H9 (cell line): ENCODE measurements around the gene TRABD2B. TPM values are rescaled to one million over a fixed set of nuclear protein-coding genes. Genes with fewer than 3 reads are reported as not detected.
A peak's percentile ranks its signal among the peaks of the same experiment; 100 is the strongest.

ENCODE experiments used
- DNase-seq: peaks from one replicate; pipeline ENCODE4 v3.0.0-alpha.2; 2017
- H2AFZ ChIP-seq: one replicate; pipeline ENCODE4 v1.6.1; 2013; ENCODE audit warnings: mild to moderate bottlenecking, low read length, control low read depth, moderate library complexity
- H2AK5ac ChIP-seq: 2 replicates; pipeline ENCODE4 v1.6.1; 2013; ENCODE audit warnings: low read length, control low read depth, mixed read lengths; ENCODE audit not compliant: insufficient read length
- H2BK120ac ChIP-seq: one replicate; pipeline ENCODE4 v1.6.1; 2013; ENCODE audit warnings: low read depth, mild to moderate bottlenecking, low read length, control low read depth, inconsistent platforms; ENCODE audit not compliant: poor library complexity, severe bottlenecking
- H2BK12ac ChIP-seq: 2 replicates; pipeline ENCODE4 v1.6.1; 2013; ENCODE audit warnings: low read length, control low read depth, mixed read lengths, low read depth; ENCODE audit not compliant: insufficient read length
- H2BK15ac ChIP-seq: 2 replicates; pipeline ENCODE4 v1.6.1; 2013; ENCODE audit warnings: low read depth, low read length, control low read depth
- H2BK20ac ChIP-seq: one replicate; pipeline ENCODE4 v1.6.1; 2013; ENCODE audit warnings: low read depth, mild to moderate bottlenecking, low read length, control low read depth, inconsistent platforms; ENCODE audit not compliant: poor library complexity, severe bottlenecking
- H2BK5ac ChIP-seq: 2 replicates; pipeline ENCODE4 v1.6.1; 2013; ENCODE audit warnings: low read length, control low read depth, mixed read lengths; ENCODE audit not compliant: insufficient read length
- H3K14ac ChIP-seq: 2 replicates; pipeline ENCODE4 v1.6.1; 2013; ENCODE audit warnings: low read length, control low read depth; ENCODE audit not compliant: insufficient read depth
- H3K18ac ChIP-seq: 2 replicates; pipeline ENCODE4 v1.6.1; 2013; ENCODE audit warnings: low read depth, mild to moderate bottlenecking, mixed read lengths, low read length, control low read depth; ENCODE audit not compliant: insufficient read length
- H3K23ac ChIP-seq: 2 replicates; pipeline ENCODE4 v1.6.1; 2013; ENCODE audit warnings: low read length, control low read depth, mixed read lengths, low read depth; ENCODE audit not compliant: insufficient read length
- H3K23me2 ChIP-seq: 2 replicates; pipeline ENCODE4 v1.6.1; 2013; ENCODE audit warnings: low read depth, mild to moderate bottlenecking, mixed read lengths, low read length, control low read depth; ENCODE audit not compliant: insufficient read length, poor library complexity, severe bottlenecking
- H3K27ac ChIP-seq: 2 replicates; pipeline ENCODE4 v1.5.1; 2013; ENCODE audit warnings: low read length, control low read depth, mixed read lengths, low read depth; ENCODE audit not compliant: insufficient read length
- H3K27me3 ChIP-seq: 2 replicates; pipeline ENCODE4 v1.6.1; 2013; ENCODE audit warnings: low read length, control low read depth, inconsistent platforms; ENCODE audit not compliant: insufficient read depth
- H3K4ac ChIP-seq: 2 replicates; pipeline ENCODE4 v1.6.1; 2013; ENCODE audit warnings: low read depth, mild to moderate bottlenecking, control low read depth, inconsistent platforms, low read length, moderate library complexity
- H3K4me1 ChIP-seq: 2 replicates; pipeline ENCODE4 v1.6.1; 2013; ENCODE audit warnings: low read length, control low read depth, inconsistent platforms; ENCODE audit not compliant: insufficient read depth
- H3K4me2 ChIP-seq: 2 replicates; pipeline ENCODE4 v1.6.1; 2013; ENCODE audit warnings: low read length, control low read depth, mixed read lengths; ENCODE audit not compliant: insufficient read length, insufficient read depth
- H3K56ac ChIP-seq: 2 replicates; pipeline ENCODE4 v1.6.1; 2013; ENCODE audit warnings: low read depth, mild to moderate bottlenecking, mixed read lengths, low read length, control low read depth; ENCODE audit not compliant: insufficient read length
- H3K79me1 ChIP-seq: 2 replicates; pipeline ENCODE4 v1.6.1; 2013; ENCODE audit warnings: low read depth, mild to moderate bottlenecking, moderate library complexity, low read length, control low read depth, inconsistent platforms; ENCODE audit not compliant: insufficient read depth, poor library complexity, severe bottlenecking
- H3K79me2 ChIP-seq: 2 replicates; pipeline ENCODE4 v1.6.1; 2013; ENCODE audit warnings: low read length, control low read depth, inconsistent platforms; ENCODE audit not compliant: insufficient read depth
- H3K9ac ChIP-seq: 2 replicates; pipeline ENCODE4 v1.6.1; 2013; ENCODE audit warnings: low read length, control low read depth, mixed read lengths; ENCODE audit not compliant: insufficient read length; ENCODE audit errors: extremely low read depth
- H3K9me3 ChIP-seq: one replicate; pipeline ENCODE4 v1.6.1; 2013; ENCODE audit warnings: low read depth, low read length, inconsistent platforms; ENCODE audit not compliant: control insufficient read depth
- H3T11ph ChIP-seq: one replicate; pipeline ENCODE4 v1.6.1; 2013; ENCODE audit warnings: mild to moderate bottlenecking, low read length, control low read depth, inconsistent platforms
- H4K20me1 ChIP-seq: one replicate; pipeline ENCODE4 v1.6.1; 2013; ENCODE audit not compliant: control insufficient read depth, insufficient read length, insufficient read depth
- H4K5ac ChIP-seq: 2 replicates; pipeline ENCODE4 v1.6.1; 2013; ENCODE audit warnings: low read depth, mild to moderate bottlenecking, mixed read lengths, low read length, control low read depth; ENCODE audit not compliant: insufficient read length
- H4K8ac ChIP-seq: replicated peaks from 2 replicates; pipeline ENCODE4 v1.6.1; 2013; ENCODE audit warnings: low read length, control low read depth, mixed read lengths, low read depth; ENCODE audit not compliant: insufficient read length
- H4K91ac ChIP-seq: 2 replicates; pipeline ENCODE4 v1.6.1; 2013; ENCODE audit warnings: low read depth, mild to moderate bottlenecking, moderate library complexity, mixed read lengths, low read length, control low read depth; ENCODE audit not compliant: insufficient read length
- H3K27ac Mint-ChIP-seq, 3 experiments: 2 replicates in 2 of 3; 3 replicates in 1 of 3; pipeline ENCODE4 v1.8.0; 2020 to 2021; ENCODE audit warnings: mixed read lengths in 3 of 3, mild to moderate bottlenecking in 1 of 3, moderate library complexity in 1 of 3
- H3K27me3 Mint-ChIP-seq: 2 replicates; pipeline ENCODE4 v1.8.0; 2021; ENCODE audit warnings: low read depth, mild to moderate bottlenecking, moderate library complexity, mixed read lengths
- H3K36me3 Mint-ChIP-seq, 3 experiments: 2 replicates in 2 of 3; 3 replicates in 1 of 3; pipeline ENCODE4 v1.8.0; 2020 to 2021; ENCODE audit warnings: low read depth in 3 of 3, mixed read lengths in 3 of 3; ENCODE audit not compliant: insufficient read depth in 1 of 3
- H3K4me1 Mint-ChIP-seq, 2 experiments: 2 replicates each; pipeline ENCODE4 v1.8.0; 2020; ENCODE audit warnings: mixed read lengths in 2 of 2
- H3K4me3 Mint-ChIP-seq, 2 experiments: 2 replicates in 1 of 2; 3 replicates in 1 of 2; pipeline ENCODE4 v1.8.0; 2020 to 2021; ENCODE audit warnings: mild to moderate bottlenecking in 2 of 2, mixed read lengths in 2 of 2, moderate library complexity in 1 of 2
- H3K9me3 Mint-ChIP-seq, 2 experiments: 2 replicates in 1 of 2; 3 replicates in 1 of 2; pipeline ENCODE4 v1.8.0; 2020; ENCODE audit warnings: mild to moderate bottlenecking in 2 of 2, mixed read lengths in 2 of 2, moderate library complexity in 1 of 2
- CTCF ChIP-seq: fragments of 200-600 bp; sonication (generic); conservative IDR thresholded peaks from 3 replicates; pipeline ENCODE4 v1.8.0; 2021; ENCODE audit warnings: antibody characterized with exemption, mild to moderate bottlenecking
- whole genome bisulfite sequencing: extraction: QIAGEN DNeasy Blood & Tissue Kit; methylation state at CpG from one replicate; pipeline ENCODE4 v1.1.7; 2013; ENCODE audit warnings: missing lambda C conversion rate, low lambda C conversion rate, mixed read lengths; ENCODE audit not compliant: insufficient read length; ENCODE audit errors: extremely low coverage; 5-methylcytosine and 5-hydroxymethylcytosine counted together
- total RNA-seq: library from RNA; stranded (reverse); gene quantifications from 2 replicates; pipeline ENCODE4 v1.2.1, GENCODE V29; 2021

The TRABD2B gene
- total RNA-seq, 1 experiment from 2014 or later = 2.3 TPM

GRCh38 chr1:48018799-48019198 lies 21.6 kb upstream of the TRABD2B start:
- H3K9ac ChIP-seq = no peak overlapping the region
- no peak overlapping the region for H3K4me3 Mint-ChIP-seq

More at GRCh38 chr1:48018799-48019198, 21.6 kb upstream of the TRABD2B start:
- no peak overlapping the region for H2BK12ac ChIP-seq
- H2BK15ac ChIP-seq = no peak overlapping the region
- H2BK20ac ChIP-seq = no peak overlapping the region
- no peaks in the 10 kb centered on the region for H3K23me2 ChIP-seq
- H3K27me3 Mint-ChIP-seq = peaks cover 13% of the 10 kb centered on the region
- H4K91ac ChIP-seq = no peak overlapping the region
- no peak overlapping the region for H2AFZ ChIP-seq
- H2AK5ac ChIP-seq = no peak overlapping the region
- no peak overlapping the region for H2BK120ac ChIP-seq
- peak; percentile 15 for DNase-seq
- TF ChIP-seq CTCF = no peak
- no peaks in the 10 kb centered on the region for H3K36me3 Mint-ChIP-seq
- no peak overlapping the region for H3T11ph ChIP-seq
- H3K4me1 ChIP-seq = no peaks in the 10 kb centered on the region; the same call in 1 of the 2 replicates
- H3K23ac ChIP-seq = no peak overlapping the region
- no peaks in the 10 kb centered on the region for H3K27me3 ChIP-seq
- no peak overlapping the region for H2BK5ac ChIP-seq
- H3K18ac ChIP-seq = no peak overlapping the region
- no peak overlapping the region for H3K14ac ChIP-seq
- H3K4me2 ChIP-seq = no peak overlapping the region
- H3K9me3 Mint-ChIP-seq = no peaks in the 10 kb centered on the region
- H3K79me2 ChIP-seq = no peaks in the 10 kb centered on the region
- H3K4me1 Mint-ChIP-seq = peaks cover 5 to 18% of the 10 kb centered on the region in 2 experiments
- H4K8ac ChIP-seq = no peak overlapping the region
- H3K9me3 ChIP-seq = no peaks in the 10 kb centered on the region
- H3K56ac ChIP-seq = no peak overlapping the region
- H3K27ac ChIP-seq = no peak overlapping the region
- WGBS = no CpG with 5 or more reads among the region's 5 CpGs
- no peak overlapping the region for H3K27ac Mint-ChIP-seq
- no peak overlapping the region for H4K5ac ChIP-seq
- H3K79me1 ChIP-seq = no peaks in the 10 kb centered on the region
- no peaks in the 10 kb centered on the region for H4K20me1 ChIP-seq
- no peak overlapping the region for H3K4ac ChIP-seq
